Neural cell (in vitro differentiated cells): ENCODE data around the gene S100A11. TPM values are rescaled to one million over a fixed set of nuclear protein-coding genes. Genes with fewer than 3 reads are reported as not detected.

Experiments used
- H2AFZ ChIP-seq: fragments of 200-600, 300-800 bp; sonication (generic), shearing (Covaris generic); 2 replicates; pipeline ENCODE4 v1.6.0; 2014; ENCODE audit warnings: low read depth, mild to moderate bottlenecking, antibody characterized with exemption, low read length, moderate library complexity
- H3F3A ChIP-seq: fragments of 200-600 bp; shearing (Covaris generic); 2 replicates; pipeline ENCODE4 v1.6.1; 2016; ENCODE audit warnings: mild to moderate bottlenecking, moderate library complexity, mixed read lengths, antibody characterized with exemption, low read length; ENCODE audit not compliant: insufficient read depth, poor library complexity, severe bottlenecking
- H3K27ac ChIP-seq: fragments of 200-600, 300-800 bp; sonication (generic), shearing (Covaris generic); 2 replicates; pipeline ENCODE4 v1.5.1; 2014; ENCODE audit warnings: mild to moderate bottlenecking, low read length, moderate library complexity
- H3K27me3 ChIP-seq: fragments of 300-800, 200-600 bp; sonication (generic), shearing (Covaris generic); 2 replicates; pipeline ENCODE4 v1.6.0; 2014; ENCODE audit warnings: mild to moderate bottlenecking, low read depth, low read length, moderate library complexity; ENCODE audit not compliant: insufficient read depth
- H3K36me3 ChIP-seq: fragments of 300-800, 200-600 bp; sonication (generic), shearing (Covaris generic); 2 replicates; pipeline ENCODE4 v1.5.1; 2014; ENCODE audit warnings: mild to moderate bottlenecking, antibody characterized with exemption, low read length, moderate library complexity; ENCODE audit not compliant: insufficient read depth
- H3K4me2 ChIP-seq: fragments of 300-800, 200-600 bp; sonication (generic), shearing (Covaris generic); 2 replicates; pipeline ENCODE4 v1.6.0; 2014; ENCODE audit warnings: mild to moderate bottlenecking, low read length
- H3K4me3 ChIP-seq: fragments of 300-800, 200-600 bp; sonication (generic), shearing (Covaris generic); 2 replicates; pipeline ENCODE4 v1.5.1; 2014; ENCODE audit warnings: mild to moderate bottlenecking, low read length, moderate library complexity
- H3K79me2 ChIP-seq: fragments of 200-600 bp; shearing (Covaris generic); replicated peaks from 2 replicates; pipeline ENCODE4 v1.6.0; 2014; ENCODE audit warnings: mild to moderate bottlenecking, low read length, moderate library complexity; ENCODE audit not compliant: insufficient read depth
- H3K9ac ChIP-seq: fragments of 300-800, 200-600 bp; sonication (generic), shearing (Covaris generic); 2 replicates; pipeline ENCODE4 v1.6.1; 2016; ENCODE audit warnings: mild to moderate bottlenecking, low read length, mixed read lengths
- H3K9me2 ChIP-seq: fragments of 200-600 bp; shearing (Covaris generic); 2 replicates; pipeline ENCODE4 v1.6.1; 2016; ENCODE audit warnings: mild to moderate bottlenecking, low read length, mixed read lengths; ENCODE audit not compliant: insufficient read depth
- H3K9me3 ChIP-seq: fragments of 200-600, 300-800 bp; sonication (generic), shearing (Covaris generic); 2 replicates; pipeline ENCODE4 v1.6.1; 2016; ENCODE audit warnings: mild to moderate bottlenecking, mixed run types, low read length, moderate library complexity, mixed read lengths
- H4K20me1 ChIP-seq: fragments of 200-600 bp; shearing (Covaris generic); 2 replicates; pipeline ENCODE4 v1.6.1; 2016; ENCODE audit warnings: mild to moderate bottlenecking, mixed run types; ENCODE audit not compliant: insufficient read depth
- CTCF ChIP-seq: fragments of 450-650 bp; IDR thresholded peaks from 2 replicates; pipeline ENCODE4 v1.5.1; 2014; ENCODE audit warnings: antibody characterized with exemption, mild to moderate bottlenecking, moderate library complexity; ENCODE audit not compliant: poor library complexity, severe bottlenecking
- EP300 ChIP-seq: fragments of 450-650 bp; conservative IDR thresholded peaks from 2 replicates; pipeline ENCODE4 v1.6.1; 2014; ENCODE audit warnings: antibody characterized with exemption, mild to moderate bottlenecking, moderate library complexity; ENCODE audit not compliant: poor library complexity, severe bottlenecking
- EZH2 ChIP-seq: fragments of 200-600, 300-800 bp; shearing (Covaris generic), sonication (generic); IDR thresholded peaks from 2 replicates; pipeline ENCODE4 v1.6.1; 2014; ENCODE audit warnings: antibody characterized with exemption, low read length, borderline replicate concordance, mild to moderate bottlenecking; ENCODE audit not compliant: insufficient read depth, poor library complexity, severe bottlenecking
- MXI1 ChIP-seq: fragments of 450-650 bp; conservative IDR thresholded peaks from 2 replicates; pipeline ENCODE4 v1.6.1; 2014; ENCODE audit warnings: antibody characterized with exemption, mild to moderate bottlenecking; ENCODE audit not compliant: poor library complexity, severe bottlenecking
- POLR2AphosphoS5 ChIP-seq: IDR thresholded peaks from 2 replicates; pipeline ENCODE4 v1.6.1; 2012
- RAD21 ChIP-seq: fragments of 450-650 bp; conservative IDR thresholded peaks from 2 replicates; pipeline ENCODE4 v1.6.1; 2014; ENCODE audit warnings: antibody characterized with exemption, mild to moderate bottlenecking, moderate library complexity
- SMC3 ChIP-seq: fragments of 450-650 bp; conservative IDR thresholded peaks from 2 replicates; pipeline ENCODE4 v1.6.1; 2014; ENCODE audit warnings: antibody characterized with exemption, mild to moderate bottlenecking, moderate library complexity; ENCODE audit not compliant: poor library complexity
- TAF1 ChIP-seq: IDR thresholded peaks from 2 replicates; pipeline ENCODE4 v1.6.1; 2012; ENCODE audit warnings: low read depth
- polyA plus RNA-seq: library from polyadenylated mRNA; depleted of rRNA; stranded (reverse); fragments of >200 nt; gene quantifications from 2 replicates; pipeline ENCODE4 v1.2.3, GENCODE V29; 2014
- TF ChIP-seq, protein P1 (sequence below): IDR thresholded peaks from 2 replicates; pipeline ENCODE4 v1.6.1; 2012; ENCODE audit warnings: borderline replicate concordance

The S100A11 gene
- polyA plus RNA-seq, 1 donor from 2014 or later, result not detected

DNA sequence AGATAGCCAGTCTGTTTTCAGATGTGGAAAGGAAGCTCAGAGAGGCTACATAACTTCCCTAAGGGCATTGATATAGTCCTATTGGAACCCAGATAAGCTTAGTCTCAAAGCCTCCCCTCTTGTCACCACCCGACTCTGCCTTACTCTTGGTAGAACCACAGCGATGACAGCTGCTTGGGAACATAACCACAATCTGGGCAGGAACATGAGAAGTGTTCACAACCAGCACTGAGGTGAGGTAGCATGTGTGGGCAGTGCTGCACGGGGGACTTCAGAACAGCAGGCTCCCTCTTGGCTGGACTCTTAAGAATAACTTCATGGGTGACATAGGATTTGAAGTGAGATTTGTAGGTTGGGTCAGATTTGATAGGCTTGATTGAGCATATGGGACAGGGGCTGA is 33.8 kb downstream of the S100A11 start:
- Histone ChIP-seq H4K20me1 (no peaks in the 10 kb centered on the region), H3K4me3 (no peak overlapping the region), H3K9ac (no peak overlapping the region), H3K79me2 (no peaks in the 10 kb centered on the region), H3K9me2 (no peaks in the 10 kb centered on the region), H3K27ac (no peak overlapping the region), H3F3A (no peaks in the 10 kb centered on the region), H3K9me3 (no peaks in the 10 kb centered on the region), H3K27me3 (peaks cover 28% of the 10 kb centered on the region), H3K36me3 (no peaks in the 10 kb centered on the region), H3K4me2 (no peak overlapping the region), H2AFZ (no peak overlapping the region)
- TF ChIP-seq SMC3, result no peak

- Histone ChIP-seq H3K27ac (no peak overlapping the region), H3K9me3 (no peaks in the 10 kb centered on the region), H3K79me2 (no peaks in the 10 kb centered on the region), H3K4me3 (no peak overlapping the region), H3K9ac (no peak overlapping the region), H3K9me2 (no peaks in the 10 kb centered on the region), H3K27me3 (peaks cover 31% of the 10 kb centered on the region), H4K20me1 (no peaks in the 10 kb centered on the region), H2AFZ (no peak overlapping the region), H3K4me2 (no peak overlapping the region), H3K36me3 (no peaks in the 10 kb centered on the region), H3F3A (no peaks in the 10 kb centered on the region)
- TF ChIP-seq SMC3, result peak; percentile 96
- TF ChIP-seq CTCF, result peak; percentile 93
- no peak for TF ChIP-seq EP300
- TF ChIP-seq TAF1, result no peak
- TF ChIP-seq RAD21, result peak; percentile 94
Observed at GRCh38 chr1:152001631-152002584, 34.9 kb downstream of the S100A11 start.

DNA sequence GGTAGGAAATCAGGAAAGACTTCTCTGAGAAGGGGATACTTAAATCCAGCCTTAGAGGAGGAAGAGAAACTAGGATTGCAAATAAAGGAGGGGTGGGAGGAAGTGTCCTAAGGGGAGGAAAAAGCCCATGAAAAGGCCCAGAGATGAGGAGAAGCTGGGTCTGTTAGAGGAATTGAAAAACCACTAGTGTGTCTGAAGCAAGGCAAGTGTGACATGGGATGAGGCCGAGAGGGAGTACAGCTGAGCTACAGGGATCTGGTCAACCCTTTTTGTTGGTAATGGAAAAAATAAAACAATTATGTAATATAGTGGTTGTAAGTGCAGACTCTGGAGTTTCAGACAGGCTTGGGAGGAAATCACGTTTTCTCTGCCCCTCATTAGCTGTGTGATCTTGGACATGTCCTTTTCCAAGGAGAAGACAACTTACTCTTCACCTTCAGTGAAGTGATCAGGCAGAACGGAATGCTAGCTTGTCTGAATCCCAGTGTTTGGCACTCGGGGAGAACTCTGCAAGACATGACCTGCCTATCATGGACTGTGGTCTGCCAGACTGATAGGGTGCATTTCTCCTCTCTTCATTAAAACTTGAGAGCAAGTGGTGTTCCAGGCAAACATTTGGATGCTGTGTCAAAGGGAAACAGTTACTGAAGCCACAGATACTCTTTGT is 35.7 kb downstream of the S100A11 start:
- Histone ChIP-seq H3K4me3 (no peak overlapping the region), H2AFZ (no peak overlapping the region), H3K36me3 (no peaks in the 10 kb centered on the region), H3K79me2 (no peaks in the 10 kb centered on the region), H3K27me3 (peaks cover 33% of the 10 kb centered on the region), H3K9me2 (no peaks in the 10 kb centered on the region), H4K20me1 (no peaks in the 10 kb centered on the region), H3K4me2 (no peak overlapping the region), H3K9ac (no peak overlapping the region), H3K27ac (no peak overlapping the region), H3K9me3 (no peaks in the 10 kb centered on the region), H3F3A (no peaks in the 10 kb centered on the region)
- TF ChIP-seq CTCF, result no peak
- TF ChIP-seq, protein P1, sequence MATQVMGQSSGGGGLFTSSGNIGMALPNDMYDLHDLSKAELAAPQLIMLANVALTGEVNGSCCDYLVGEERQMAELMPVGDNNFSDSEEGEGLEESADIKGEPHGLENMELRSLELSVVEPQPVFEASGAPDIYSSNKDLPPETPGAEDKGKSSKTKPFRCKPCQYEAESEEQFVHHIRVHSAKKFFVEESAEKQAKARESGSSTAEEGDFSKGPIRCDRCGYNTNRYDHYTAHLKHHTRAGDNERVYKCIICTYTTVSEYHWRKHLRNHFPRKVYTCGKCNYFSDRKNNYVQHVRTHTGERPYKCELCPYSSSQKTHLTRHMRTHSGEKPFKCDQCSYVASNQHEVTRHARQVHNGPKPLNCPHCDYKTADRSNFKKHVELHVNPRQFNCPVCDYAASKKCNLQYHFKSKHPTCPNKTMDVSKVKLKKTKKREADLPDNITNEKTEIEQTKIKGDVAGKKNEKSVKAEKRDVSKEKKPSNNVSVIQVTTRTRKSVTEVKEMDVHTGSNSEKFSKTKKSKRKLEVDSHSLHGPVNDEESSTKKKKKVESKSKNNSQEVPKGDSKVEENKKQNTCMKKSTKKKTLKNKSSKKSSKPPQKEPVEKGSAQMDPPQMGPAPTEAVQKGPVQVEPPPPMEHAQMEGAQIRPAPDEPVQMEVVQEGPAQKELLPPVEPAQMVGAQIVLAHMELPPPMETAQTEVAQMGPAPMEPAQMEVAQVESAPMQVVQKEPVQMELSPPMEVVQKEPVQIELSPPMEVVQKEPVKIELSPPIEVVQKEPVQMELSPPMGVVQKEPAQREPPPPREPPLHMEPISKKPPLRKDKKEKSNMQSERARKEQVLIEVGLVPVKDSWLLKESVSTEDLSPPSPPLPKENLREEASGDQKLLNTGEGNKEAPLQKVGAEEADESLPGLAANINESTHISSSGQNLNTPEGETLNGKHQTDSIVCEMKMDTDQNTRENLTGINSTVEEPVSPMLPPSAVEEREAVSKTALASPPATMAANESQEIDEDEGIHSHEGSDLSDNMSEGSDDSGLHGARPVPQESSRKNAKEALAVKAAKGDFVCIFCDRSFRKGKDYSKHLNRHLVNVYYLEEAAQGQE, result no peak
- TF ChIP-seq RAD21, result no peak
- TF ChIP-seq EP300, result no peak
- no peak for TF ChIP-seq EZH2
- TF ChIP-seq SMC3, result no peak
- TF ChIP-seq TAF1, result no peak
- TF ChIP-seq POLR2AphosphoS5, result no peak
- TF ChIP-seq MXI1, result no peak
